ENCODE measurements around the gene EYS. TPM values are rescaled to one million over a fixed set of nuclear protein-coding genes. Genes with fewer than 3 reads are reported as not detected.

The EYS gene
- total RNA-seq, 1 experiment from 2014 or later, result not detected

- Histone ChIP-seq H2BK15ac (ENCODE audit: low read depth, low read length) (no peak overlapping the region), H3K79me1 (ENCODE audit: insufficient read depth, low read depth, low read length, poor library complexity, severe bottlenecking) (no peaks in the 10 kb centered on the region), H3K18ac (ENCODE audit: insufficient read length, low read depth, low read length) (no peak overlapping the region), H3K23ac (ENCODE audit: insufficient read length, low read depth, low read length) (no peak overlapping the region), H3K9ac (ENCODE audit: extremely low read depth, insufficient read length, low read length) (no peak overlapping the region), H2BK12ac (ENCODE audit: insufficient read length, low read depth, low read length) (no peak overlapping the region), H3K23me2 (ENCODE audit: insufficient read length, low read depth, low read length, poor library complexity, severe bottlenecking) (no peaks in the 10 kb centered on the region), H3K27ac (ENCODE audit: insufficient read length, low read depth, low read length) (no peak overlapping the region), H3K4me2 (ENCODE audit: insufficient read depth, insufficient read length, low read length) (no peak overlapping the region), H2BK120ac (ENCODE audit: low read depth, low read length, poor library complexity, severe bottlenecking) (no peak overlapping the region), H3K4ac (ENCODE audit: low read depth, low read length) (no peak overlapping the region), H2AFZ (ENCODE audit: low read length) (no peak overlapping the region), H3K79me2 (ENCODE audit: insufficient read depth, low read length) (no peaks in the 10 kb centered on the region), H2AK5ac (ENCODE audit: insufficient read length, low read length) (no peak overlapping the region), H2BK5ac (ENCODE audit: insufficient read length, low read length) (no peak overlapping the region), H4K91ac (ENCODE audit: insufficient read length, low read depth, low read length) (no peak overlapping the region), H3K27me3 (ENCODE audit: insufficient read depth, low read length) (no peaks in the 10 kb centered on the region), H3K4me1 (ENCODE audit: insufficient read depth, low read length) (no peaks in the 10 kb centered on the region), H4K5ac (ENCODE audit: insufficient read length, low read depth, low read length) (no peak overlapping the region), H4K8ac (replicated peaks; ENCODE audit: insufficient read length, low read depth, low read length) (no peak overlapping the region), H3K14ac (ENCODE audit: insufficient read depth, low read length) (no peak overlapping the region), H3K9me3 (ENCODE audit: control insufficient read depth, low read depth, low read length) (no peaks in the 10 kb centered on the region), H3K56ac (ENCODE audit: insufficient read length, low read depth, low read length) (no peak overlapping the region), H2BK20ac (ENCODE audit: low read depth, low read length, poor library complexity, severe bottlenecking) (no peak overlapping the region), H3T11ph (ENCODE audit: low read length) (no peak overlapping the region), H4K20me1 (ENCODE audit: control insufficient read depth, insufficient read depth, insufficient read length) (no peaks in the 10 kb centered on the region)
- no peaks in the 10 kb centered on the region for H3K27me3 Mint-ChIP-seq (ENCODE audit: low read depth)
- H3K4me3 Mint-ChIP-seq, result no peak overlapping the region
- WGBS (ENCODE audit: extremely low coverage, insufficient read length, low lambda C conversion rate), result no CpG with 5 or more reads among the region's 1 CpG
- no peak overlapping the region for H3K27ac Mint-ChIP-seq
- no peak for TF ChIP-seq CTCF (conservative IDR thresholded peaks at IDR 0.05)
- H3K4me1 Mint-ChIP-seq, result no peaks in the 10 kb centered on the region
- peaks cover 5 to 32% (median 11%) of the 10 kb centered on the region in 3 experiments; a peak in 5 of 7 replicates for H3K36me3 Mint-ChIP-seq (ENCODE audit: insufficient read depth in 1 of 3, low read depth in 3 of 3)
- H3K9me3 Mint-ChIP-seq, result peaks cover 31 to 38% of the 10 kb centered on the region in 2 experiments; a peak in 4 of 5 replicates
- no peak for DNase-seq
Observed at GRCh38 chr6:64445038-64445437, 1262.0 kb downstream of the EYS start.
